ENCODE measurements around the gene DCC. TPM values are rescaled to one million over a fixed set of nuclear protein-coding genes. Genes with fewer than 3 reads are reported as not detected.

The DCC gene
- polyA plus RNA-seq, 4 donors = 7.6 to 13.7 (median 9.5) TPM

DNA sequence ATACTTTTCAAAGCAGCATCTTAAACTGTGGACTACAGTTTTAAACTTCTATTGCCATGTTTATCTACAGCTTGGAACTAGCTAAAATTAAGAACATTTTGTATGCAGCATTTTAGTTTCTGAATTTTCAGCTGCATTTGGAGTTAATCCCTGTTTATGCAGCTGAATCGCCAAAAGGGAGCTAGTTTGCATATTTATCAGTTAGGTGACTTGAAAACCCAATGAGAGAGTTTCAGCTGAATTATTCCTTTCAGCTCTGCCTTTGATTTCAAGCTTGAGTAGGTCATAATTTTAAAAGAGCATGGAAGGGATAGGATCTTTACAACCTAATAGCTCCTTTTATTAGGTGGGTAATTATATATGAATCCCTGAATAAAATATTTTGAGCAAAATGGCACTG lies 1191.9 kb downstream of the DCC start:
- no peak for DNase-seq (ENCODE audit: low read depth in 4 of 4, low spot score in 2 of 4)

DNA sequence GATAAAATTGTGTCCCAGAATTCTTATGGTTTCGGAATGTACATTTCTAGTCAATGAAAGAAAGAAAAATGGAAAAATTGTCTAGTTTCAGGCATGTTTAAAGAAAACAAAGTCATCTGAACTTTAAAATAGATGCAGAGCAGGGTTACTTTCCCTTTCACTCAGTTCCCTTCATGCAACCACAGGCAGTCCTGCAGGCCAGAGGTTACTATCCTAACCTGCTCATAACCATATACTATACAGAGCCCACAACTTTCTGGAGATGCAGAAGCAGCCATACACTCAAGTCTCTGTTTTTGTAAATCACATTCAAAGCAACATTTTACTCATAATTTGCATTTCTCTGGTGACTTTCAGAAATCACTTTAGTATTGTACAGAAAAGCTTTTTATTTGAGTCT lies 1194.2 kb downstream of the DCC start:
- DNase-seq (ENCODE audit: low read depth in 4 of 4, low spot score in 2 of 4) = no peak

DNA sequence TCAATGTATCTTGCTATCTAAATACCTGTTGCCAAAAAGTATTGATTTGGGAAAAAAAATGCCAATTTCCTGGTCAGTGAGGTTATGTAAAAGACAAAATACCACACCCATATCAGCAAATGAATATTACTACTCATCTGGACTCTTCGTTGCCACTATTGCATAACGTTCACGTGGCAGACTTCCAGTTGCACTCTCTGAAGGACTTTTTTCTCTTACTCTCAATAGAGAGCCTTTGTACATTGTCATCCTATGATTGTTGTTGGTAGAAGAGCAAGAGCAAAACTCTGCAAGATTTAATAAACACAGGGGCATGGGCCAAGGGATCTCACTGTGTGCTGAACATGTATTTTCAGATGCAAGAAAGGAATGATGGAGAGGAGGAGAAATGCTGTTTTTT lies 1194.7 kb downstream of the DCC start:
- DNase-seq (ENCODE audit: low read depth in 4 of 4, low spot score in 2 of 4) = no peak

DNA sequence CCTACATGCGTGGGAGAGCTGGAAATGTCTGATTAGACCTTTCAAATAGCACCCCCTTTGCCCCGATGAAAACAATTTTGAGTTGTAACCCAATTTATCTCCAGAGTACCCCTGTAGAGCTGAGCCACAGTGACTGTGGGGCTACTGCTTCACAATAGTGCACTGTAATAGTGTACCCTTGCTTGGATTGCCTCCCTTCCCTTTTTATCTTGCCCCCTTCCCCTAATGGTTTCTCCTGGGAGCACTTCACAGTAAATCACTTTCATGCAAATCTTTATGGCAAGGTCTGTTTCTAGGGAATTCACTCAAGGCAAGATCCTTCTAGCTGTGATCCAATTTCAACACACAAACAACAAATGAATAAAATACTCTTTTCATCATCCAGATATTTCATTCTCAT lies 1196.9 kb downstream of the DCC start:
- no peak for DNase-seq (ENCODE audit: low read depth in 4 of 4, low spot score in 2 of 4)

DNA sequence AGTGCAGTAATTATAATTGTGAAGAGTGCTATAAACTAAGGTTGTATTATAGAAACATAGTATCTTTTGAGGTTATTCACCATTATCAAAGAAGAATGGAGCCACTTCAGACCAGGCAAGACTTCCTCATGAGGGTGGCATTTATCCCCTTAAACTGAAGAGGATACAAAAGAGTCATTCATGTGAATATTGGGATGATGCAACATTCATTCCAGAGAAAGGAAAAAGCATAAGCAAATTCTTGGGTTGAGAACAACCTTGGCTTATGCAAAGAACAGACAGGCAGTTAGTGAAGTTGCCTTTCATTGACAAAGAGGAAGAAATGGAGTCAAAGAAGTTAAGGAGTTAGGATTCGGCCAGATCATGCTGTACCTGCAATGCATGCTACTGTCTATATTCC lies 1201.9 kb downstream of the DCC start:
- DNase-seq (ENCODE audit: low read depth in 4 of 4, low spot score in 2 of 4) = no peak

DNA sequence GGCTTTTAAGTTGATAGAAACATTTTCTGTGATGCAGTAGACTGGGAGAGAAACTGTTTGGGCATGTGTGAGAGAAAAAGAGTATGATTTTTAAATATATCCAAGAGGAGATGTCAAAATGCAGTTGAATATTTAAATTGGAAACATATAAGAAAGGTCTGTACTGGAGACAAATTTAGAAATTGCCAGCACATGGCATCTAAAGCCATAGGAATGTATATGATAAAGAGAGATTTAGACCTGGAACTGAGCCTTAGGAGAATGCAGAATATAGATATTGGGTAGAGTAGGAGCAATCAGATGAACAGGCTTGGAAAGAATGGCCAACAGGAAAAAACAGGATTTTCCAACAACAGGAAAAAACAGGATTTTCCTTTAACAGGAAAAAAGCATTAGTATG lies 1203.7 kb downstream of the DCC start:
- no peak for DNase-seq (ENCODE audit: low read depth in 4 of 4, low spot score in 2 of 4)

DNA sequence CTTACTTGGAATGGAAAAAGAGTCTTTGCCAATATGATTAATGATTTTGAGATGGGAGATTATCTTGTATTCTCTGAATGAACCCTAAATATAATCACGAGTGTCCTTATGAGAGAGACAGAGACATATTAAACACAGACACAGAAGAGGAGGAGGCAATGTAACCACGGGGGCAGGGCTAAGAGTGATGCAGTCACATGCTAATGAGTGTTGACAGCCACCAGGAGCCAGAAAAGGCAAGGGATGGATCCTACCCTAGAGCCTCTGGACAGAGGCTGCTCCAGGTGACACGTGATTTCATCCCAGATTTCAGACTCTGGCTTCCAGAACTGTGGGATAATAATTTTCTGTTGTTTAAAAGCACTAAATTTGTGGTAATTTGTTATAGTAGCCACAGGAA lies 1204.9 kb downstream of the DCC start:
- DNase-seq (ENCODE audit: low read depth in 4 of 4, low spot score in 2 of 4) = no peak

DNA sequence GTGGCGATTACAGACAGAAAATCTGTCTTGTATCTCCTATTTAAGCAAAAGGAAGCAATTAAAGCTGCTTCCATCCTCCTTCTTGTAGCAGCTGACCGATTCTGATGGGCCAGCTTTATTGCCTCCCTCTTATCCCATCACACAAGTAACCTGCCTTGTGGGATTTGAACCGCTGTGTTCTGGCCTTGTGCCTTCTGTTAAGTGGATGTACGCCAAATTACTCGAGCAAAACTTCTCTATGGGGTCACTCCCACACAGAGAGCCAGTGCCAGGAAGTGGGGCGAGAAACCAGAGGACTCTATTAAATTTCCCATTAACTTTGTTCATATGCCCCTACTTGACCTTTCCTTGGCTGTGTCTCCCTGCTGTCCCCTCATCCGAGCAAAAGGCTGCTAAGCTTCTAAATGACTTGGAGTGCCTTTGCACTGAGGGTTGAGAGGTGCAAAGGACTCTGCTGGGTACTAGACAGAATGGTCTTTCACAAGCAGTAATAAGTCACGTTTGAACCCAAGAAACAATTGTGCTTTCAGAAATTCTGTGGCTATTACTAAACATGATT lies 1212.0 kb downstream of the DCC start:
- peak; percentile 13 to 52 (median 27) for DNase-seq (ENCODE audit: low read depth in 4 of 4, low spot score in 2 of 4)

DNA sequence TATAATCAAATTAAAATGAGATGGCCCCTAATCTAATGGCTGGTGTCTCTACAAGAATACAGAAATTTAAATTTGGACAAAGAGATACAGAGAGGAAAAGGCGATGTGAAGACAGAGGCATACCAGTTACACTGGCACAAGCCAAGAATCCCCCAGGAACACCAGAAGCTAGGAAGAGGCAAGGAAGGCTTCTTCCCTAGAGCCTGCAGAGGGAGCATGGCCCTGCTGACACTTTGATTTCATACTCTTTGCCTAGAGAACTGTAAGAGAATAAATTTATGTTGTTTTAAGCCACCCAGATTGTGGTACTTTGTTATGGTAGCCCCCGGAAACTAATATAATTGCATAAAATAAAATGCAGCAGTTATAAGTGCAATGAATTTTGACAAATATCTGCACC lies 1213.0 kb downstream of the DCC start:
- no peak for DNase-seq (ENCODE audit: low read depth in 4 of 4, low spot score in 2 of 4)

DNA sequence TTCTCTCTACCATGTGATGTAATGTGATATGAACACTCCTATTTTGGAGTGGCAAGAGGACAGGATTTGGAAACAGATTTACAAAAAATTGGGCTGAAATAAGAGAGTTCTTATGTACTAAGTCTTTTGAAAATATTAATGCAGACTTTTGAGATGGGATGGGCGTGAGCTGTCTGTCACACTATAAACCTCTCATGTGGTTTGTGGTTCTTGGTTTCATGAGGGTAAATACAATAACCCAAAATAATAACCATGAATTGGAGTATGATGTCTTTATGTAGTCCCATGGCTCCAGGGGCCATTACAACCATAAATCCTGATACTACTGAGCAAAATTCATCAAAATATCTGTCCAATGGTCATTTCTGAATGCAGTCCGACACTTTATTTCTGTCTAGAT lies 1216.5 kb downstream of the DCC start:
- no peak for DNase-seq (ENCODE audit: low read depth in 4 of 4, low spot score in 2 of 4)

DNA sequence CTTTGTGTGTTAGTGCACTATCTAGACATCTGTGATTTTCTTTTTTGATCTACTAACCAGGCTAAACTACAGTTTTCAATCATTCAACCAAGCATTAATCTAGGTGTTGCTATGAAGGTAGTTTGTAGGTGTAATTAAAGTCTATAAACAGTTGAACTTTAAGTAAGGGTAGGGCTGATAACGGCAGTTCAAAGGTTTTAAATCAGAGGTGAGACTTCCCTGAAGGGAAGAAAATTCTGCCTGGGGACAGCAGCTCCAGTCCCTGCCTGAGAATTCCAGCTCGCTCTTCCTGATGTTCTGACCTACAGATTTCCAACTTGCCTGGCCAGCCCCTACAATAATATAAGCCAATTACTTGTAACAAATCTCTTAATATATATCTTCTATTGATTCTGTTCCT lies 1220.5 kb downstream of the DCC start:
- no peak for DNase-seq (ENCODE audit: low read depth in 4 of 4, low spot score in 2 of 4)

DNA sequence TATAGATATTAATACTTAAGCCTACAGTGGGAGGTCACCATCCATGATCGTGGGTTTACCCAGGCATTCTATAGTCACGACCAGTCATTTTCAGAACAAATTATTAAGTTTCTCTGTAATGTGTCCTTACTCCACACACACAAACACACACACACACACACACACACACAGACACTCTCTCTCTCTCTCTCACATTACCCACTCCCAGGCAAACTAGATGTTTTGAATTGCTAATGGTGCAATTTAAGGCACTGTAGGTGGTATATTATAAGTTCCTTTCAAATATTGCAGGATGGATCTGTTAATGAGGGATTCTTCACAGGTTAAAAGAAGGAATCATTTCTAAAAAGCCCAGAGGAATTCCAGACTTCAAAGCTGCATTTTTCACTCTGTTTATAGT lies 1226.6 kb downstream of the DCC start:
- DNase-seq (ENCODE audit: low read depth in 4 of 4, low spot score in 2 of 4) = no peak

DNA sequence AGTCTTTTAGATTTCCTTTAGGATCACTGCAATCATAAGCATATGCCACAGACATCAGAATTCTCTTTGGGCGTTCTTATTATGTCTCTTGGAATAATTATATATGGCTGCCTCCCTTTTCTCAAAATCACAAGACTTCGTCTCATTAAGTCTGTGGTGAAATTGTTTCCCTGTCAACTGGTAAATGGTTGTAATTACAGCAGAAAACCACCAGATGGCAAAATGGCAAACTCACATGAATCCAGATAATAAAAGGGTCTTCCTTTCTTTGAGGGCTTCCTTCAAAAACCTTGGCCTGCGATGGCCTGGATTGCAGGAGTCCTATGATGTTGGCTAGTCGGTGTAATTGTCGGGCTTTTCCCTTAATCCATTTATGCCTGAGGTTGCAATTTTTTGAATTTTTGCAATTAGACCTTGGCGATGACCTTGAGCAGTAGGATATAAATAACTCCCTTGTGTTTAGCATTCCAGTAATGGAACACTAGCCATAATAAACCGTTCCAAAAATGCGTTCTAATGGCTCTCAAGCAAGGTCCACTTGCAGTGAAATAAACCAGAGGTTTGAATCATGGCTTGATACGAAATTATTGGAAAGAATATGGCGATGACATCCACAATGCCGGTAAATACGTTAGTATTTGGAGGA lies 1228.1 kb downstream of the DCC start:
- no peak for DNase-seq (ENCODE audit: low read depth in 4 of 4, low spot score in 2 of 4)
